Nephron (organoid): Measurements from ENCODE around the gene ARMH3.

Source experiments
- H3K27ac Mint-ChIP-seq, 3 experiments: 2 replicates each; pipeline ENCODE4 v1.8.0; 2020; ENCODE audit warnings: mixed read lengths in 3 of 3, mild to moderate bottlenecking in 2 of 3, moderate library complexity in 1 of 3
- H3K27me3 Mint-ChIP-seq: 2 replicates; pipeline ENCODE4 v1.8.0; 2021; ENCODE audit warnings: low read depth, mild to moderate bottlenecking, moderate library complexity, mixed read lengths
- H3K36me3 Mint-ChIP-seq: 2 replicates; pipeline ENCODE4 v1.8.0; 2020; ENCODE audit warnings: low read depth, mixed read lengths
- H3K4me1 Mint-ChIP-seq: 2 replicates; pipeline ENCODE4 v1.8.0; 2020; ENCODE audit warnings: mixed read lengths
- H3K4me3 Mint-ChIP-seq, 3 experiments: 2 replicates each; pipeline ENCODE4 v1.8.0; 2020; ENCODE audit warnings: mild to moderate bottlenecking in 3 of 3, mixed read lengths in 3 of 3, moderate library complexity in 2 of 3
- H3K9me3 Mint-ChIP-seq: 2 replicates; pipeline ENCODE4 v1.8.0; 2020; ENCODE audit warnings: mixed read lengths
- CTCF ChIP-seq, 3 experiments: fragments of 200-600 bp; sonication (generic); IDR thresholded peaks; one replicate each; pipeline ENCODE4 v1.5.0; 2021; ENCODE audit warnings: antibody characterized with exemption in 3 of 3; ENCODE audit not compliant: unreplicated experiment in 3 of 3

The ARMH3 gene

GRCh38 chr10:101889256-101890210 lies 166.4 kb downstream of the ARMH3 start:
- Mint-ChIP-seq H3K36me3 (peaks cover 14% of the 10 kb centered on the region), H3K27me3 (no peaks in the 10 kb centered on the region), H3K4me1 (peaks cover 5% of the 10 kb centered on the region), H3K9me3 (no peaks in the 10 kb centered on the region), H3K4me3 (no peak overlapping the region), H3K27ac (no peak overlapping the region)
- TF ChIP-seq CTCF (IDR thresholded peaks at IDR 0.05; ENCODE audit: unreplicated experiment in 3 of 3), result peak; percentile 76 to 83 (median 80)

GRCh38 chr10:101888251-101888949 lies 167.6 kb downstream of the ARMH3 start:
- Mint-ChIP-seq H3K4me3 (no peak overlapping the region), H3K27ac (no peak overlapping the region)

DNA sequence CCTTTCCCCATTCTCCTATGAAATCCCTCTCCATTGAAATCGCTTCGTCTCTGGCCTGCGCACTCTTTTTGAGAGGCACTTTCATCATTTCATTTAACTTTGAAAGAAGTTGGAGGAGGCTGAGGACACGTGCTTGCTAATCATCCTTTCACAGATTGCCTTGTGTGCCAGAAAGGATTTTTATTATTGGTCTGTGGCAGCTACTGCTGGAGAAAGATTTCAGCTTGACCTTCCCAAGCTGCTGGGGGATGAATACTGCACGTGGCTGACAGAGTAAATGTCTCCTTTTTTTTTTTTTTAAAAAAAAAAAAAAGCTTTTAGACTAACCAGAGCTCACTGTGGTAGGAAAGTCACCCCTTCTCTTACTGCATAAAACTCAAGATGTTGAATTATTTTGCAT lies 168.2 kb downstream of the ARMH3 start:
- Mint-ChIP-seq H3K27ac (no peak overlapping the region), H3K27me3 (no peaks in the 10 kb centered on the region), H3K9me3 (no peaks in the 10 kb centered on the region), H3K4me3 (no peak overlapping the region), H3K4me1 (peaks cover 5% of the 10 kb centered on the region), H3K36me3 (peaks cover 14% of the 10 kb centered on the region)
- no peak for TF ChIP-seq CTCF (IDR thresholded peaks at IDR 0.05; ENCODE audit: unreplicated experiment in 3 of 3)

More at GRCh38 chr10:101888251-101888949, 167.6 kb downstream of the ARMH3 start:
- H3K9me3 Mint-ChIP-seq, result no peaks in the 10 kb centered on the region
- no peaks in the 10 kb centered on the region for H3K27me3 Mint-ChIP-seq
- no peak for TF ChIP-seq CTCF (IDR thresholded peaks at IDR 0.05; ENCODE audit: unreplicated experiment in 3 of 3)
- H3K36me3 Mint-ChIP-seq, result peaks cover 14% of the 10 kb centered on the region
- peaks cover 5% of the 10 kb centered on the region for H3K4me1 Mint-ChIP-seq

- no peak for TF ChIP-seq CTCF (IDR thresholded peaks at IDR 0.05; ENCODE audit: unreplicated experiment in 3 of 3)
- H3K9me3 Mint-ChIP-seq, result no peaks in the 10 kb centered on the region
- no peak overlapping the region for H3K27ac Mint-ChIP-seq
- peaks cover 14% of the 10 kb centered on the region for H3K36me3 Mint-ChIP-seq
- no peak overlapping the region for H3K4me3 Mint-ChIP-seq
- peaks cover 5% of the 10 kb centered on the region for H3K4me1 Mint-ChIP-seq
- no peaks in the 10 kb centered on the region for H3K27me3 Mint-ChIP-seq
Measured at GRCh38 chr10:101886521-101887312, 169.3 kb downstream of the ARMH3 start.

DNA sequence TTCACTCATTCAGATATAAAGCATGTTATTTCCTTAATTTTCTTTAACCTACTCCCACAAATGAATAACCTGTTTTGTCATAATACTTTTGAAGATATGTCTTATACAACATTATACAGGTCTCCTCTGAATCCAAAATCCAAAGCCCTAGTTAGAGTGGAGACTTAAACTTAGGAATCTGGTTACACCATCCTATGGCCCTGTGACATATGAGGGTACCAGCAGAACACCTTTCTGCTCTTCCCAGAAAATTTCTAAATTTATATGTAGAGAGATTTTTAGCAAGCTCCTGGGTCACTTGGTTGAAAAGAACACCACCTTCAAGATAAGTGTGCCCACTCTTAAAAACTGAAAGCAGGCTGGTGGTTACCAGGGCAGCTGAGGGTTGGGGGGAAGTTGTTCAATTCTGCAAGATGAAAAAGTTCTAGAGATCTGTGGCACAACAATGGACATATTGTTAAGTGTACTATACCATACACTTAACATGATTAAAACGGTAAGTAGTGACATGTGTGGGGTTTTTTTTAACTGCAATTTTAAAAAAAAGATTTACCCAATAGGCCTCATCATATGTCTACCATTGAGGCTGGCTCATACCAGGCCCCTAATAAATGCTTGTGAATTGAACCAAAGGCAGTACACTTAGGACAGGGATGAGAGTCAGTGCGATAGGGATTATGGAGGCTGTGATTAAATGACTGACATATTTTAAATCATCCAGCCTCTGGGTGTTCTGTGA lies 174.8 kb downstream of the ARMH3 start:
- Mint-ChIP-seq H3K4me3 (no peak overlapping the region), H3K36me3 (peaks cover 9% of the 10 kb centered on the region), H3K27me3 (no peaks in the 10 kb centered on the region), H3K4me1 (peaks cover 6% of the 10 kb centered on the region), H3K27ac (no peak overlapping the region), H3K9me3 (no peaks in the 10 kb centered on the region)
- no peak for TF ChIP-seq CTCF (IDR thresholded peaks at IDR 0.05; ENCODE audit: unreplicated experiment in 3 of 3)
